RKO (cell line): ENCODE results near the gene CDH1.
"Not testable (repeated sequence)": the region's sequence is repeated elsewhere in the genome, so short reads cannot be mapped to it uniquely, and the experiment has no call there.

Source experiments
- DNase-seq: peaks from one replicate; pipeline ENCODE4 v3.0.0-alpha.2; 2016; ENCODE audit warnings: low spot score

Gene CDH1

DNA sequence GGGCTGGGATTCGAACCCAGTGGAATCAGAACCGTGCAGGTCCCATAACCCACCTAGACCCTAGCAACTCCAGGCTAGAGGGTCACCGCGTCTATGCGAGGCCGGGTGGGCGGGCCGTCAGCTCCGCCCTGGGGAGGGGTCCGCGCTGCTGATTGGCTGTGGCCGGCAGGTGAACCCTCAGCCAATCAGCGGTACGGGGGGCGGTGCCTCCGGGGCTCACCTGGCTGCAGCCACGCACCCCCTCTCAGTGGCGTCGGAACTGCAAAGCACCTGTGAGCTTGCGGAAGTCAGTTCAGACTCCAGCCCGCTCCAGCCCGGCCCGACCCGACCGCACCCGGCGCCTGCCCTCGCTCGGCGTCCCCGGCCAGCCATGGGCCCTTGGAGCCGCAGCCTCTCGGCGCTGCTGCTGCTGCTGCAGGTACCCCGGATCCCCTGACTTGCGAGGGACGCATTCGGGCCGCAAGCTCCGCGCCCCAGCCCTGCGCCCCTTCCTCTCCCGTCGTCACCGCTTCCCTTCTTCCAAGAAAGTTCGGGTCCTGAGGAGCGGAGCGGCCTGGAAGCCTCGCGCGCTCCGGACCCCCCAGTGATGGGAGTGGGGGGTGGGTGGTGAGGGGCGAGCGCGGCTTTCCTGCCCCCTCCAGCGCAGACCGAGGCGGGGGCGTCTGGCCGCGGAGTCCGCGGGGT, at the start of gene CDH1:
Gene CDH1 (plus strand): TSS at position 247 of the 684 bp plus-strand sequence. CDS start 124 bp downstream, at position 371.
- DNase-seq = no peak

- no peak for DNase-seq
These were observed 47.2 kb upstream of the CDH1 start for GRCh38 chr16:68689921-68690320.

- no peak for DNase-seq
These were observed 41.5 kb upstream of the CDH1 start for GRCh38 chr16:68695575-68695974.

DNA sequence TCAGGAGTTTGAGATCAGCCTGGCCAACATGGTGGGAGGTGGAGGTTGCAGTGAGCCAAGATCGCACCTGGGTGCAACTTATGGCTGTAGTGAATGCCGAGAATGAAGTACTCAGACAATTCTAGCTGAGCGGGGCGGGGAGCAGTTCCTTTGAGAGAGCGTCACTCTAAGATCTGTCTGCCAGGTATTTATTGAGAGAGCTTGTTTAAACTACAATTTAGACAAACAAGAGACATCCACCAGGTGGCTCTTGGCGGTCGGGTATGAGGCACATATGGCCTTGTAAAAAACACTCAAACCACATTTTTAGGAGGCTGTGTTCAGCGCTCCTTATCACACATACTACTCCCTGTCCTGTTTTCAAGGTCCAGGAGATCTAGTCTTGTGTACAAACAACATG, 40.6 kb upstream of the CDH1 start:
- DNase-seq = no peak

DNA sequence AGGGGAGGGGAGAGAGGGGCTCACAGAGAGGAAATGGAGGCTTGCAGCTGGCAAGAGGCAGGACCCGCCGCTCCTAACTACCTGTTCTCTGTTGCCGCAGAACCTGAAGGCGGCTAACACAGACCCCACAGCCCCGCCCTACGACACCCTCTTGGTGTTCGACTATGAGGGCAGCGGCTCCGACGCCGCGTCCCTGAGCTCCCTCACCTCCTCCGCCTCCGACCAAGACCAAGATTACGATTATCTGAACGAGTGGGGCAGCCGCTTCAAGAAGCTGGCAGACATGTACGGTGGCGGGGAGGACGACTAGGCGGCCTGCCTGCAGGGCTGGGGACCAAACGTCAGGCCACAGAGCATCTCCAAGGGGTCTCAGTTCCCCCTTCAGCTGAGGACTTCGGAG, 39.0 kb upstream of the CDH1 start:
- DNase-seq = no peak

DNA sequence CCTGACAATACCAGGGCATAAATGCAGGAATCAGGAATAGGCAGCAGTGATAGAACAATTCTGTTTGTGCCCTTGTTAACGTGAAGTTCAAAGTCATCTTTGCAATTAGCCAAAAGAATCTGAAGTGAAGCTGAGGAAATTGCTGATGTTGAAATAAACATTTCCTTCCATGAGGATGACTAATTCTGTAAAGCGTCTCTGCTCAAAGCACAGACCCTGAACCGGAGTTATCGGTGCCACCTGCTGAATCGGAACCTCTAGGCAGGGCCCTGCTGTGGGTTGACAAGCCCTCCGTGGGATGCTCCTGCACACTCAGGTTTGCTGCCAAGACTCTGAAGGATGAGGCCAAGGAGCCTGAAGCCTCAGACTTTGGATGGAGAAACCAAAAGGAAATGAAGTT, 37.0 kb upstream of the CDH1 start:
- DNase-seq = no peak

DNA sequence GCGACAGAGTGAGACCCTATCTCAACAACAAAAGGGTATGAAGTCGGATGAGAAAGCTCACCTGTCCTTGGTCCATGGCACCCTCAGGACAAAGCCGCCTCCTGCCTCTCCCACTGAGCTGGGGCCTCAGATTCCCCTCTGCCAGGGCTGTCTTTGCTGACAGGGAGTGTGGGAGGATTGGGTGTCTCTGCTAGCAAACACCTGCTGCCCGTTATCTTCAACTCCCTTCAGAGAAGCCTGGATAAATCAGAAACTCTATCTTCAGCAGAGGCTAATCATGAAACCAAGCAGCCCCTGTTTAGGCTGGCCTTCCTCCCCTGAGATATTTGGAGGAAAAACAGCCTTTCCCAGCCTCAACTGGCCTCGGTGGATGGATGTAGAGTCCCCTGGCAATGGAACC, 36.3 kb upstream of the CDH1 start:
- no peak for DNase-seq

GRCh38 chr16:68704232-68704867, 32.7 kb upstream of the CDH1 start:
- DNase-seq = peak; percentile 61

GRCh38 chr16:68707340-68708152, 29.5 kb upstream of the CDH1 start:
- DNase-seq = no peak

DNA sequence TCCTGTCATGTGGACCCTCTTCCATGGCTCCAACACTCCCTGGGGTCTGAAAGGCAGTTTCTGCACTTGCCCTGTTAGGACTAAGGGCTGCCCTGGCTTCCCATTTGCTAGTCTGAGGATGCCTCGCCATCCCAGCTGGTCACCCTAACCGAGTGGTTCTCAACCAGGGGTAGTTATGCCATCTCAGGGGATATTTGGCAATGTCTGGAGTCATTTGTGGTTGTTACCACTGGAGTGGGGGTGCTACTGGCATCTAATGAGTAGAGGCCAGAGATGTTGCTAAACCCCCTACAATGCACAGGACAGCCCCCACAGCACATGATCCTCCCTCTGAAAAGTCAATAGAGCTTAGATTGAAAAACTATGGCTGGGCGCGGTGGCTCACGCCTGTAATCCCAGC, 26.9 kb upstream of the CDH1 start:
- no peak for DNase-seq

DNA sequence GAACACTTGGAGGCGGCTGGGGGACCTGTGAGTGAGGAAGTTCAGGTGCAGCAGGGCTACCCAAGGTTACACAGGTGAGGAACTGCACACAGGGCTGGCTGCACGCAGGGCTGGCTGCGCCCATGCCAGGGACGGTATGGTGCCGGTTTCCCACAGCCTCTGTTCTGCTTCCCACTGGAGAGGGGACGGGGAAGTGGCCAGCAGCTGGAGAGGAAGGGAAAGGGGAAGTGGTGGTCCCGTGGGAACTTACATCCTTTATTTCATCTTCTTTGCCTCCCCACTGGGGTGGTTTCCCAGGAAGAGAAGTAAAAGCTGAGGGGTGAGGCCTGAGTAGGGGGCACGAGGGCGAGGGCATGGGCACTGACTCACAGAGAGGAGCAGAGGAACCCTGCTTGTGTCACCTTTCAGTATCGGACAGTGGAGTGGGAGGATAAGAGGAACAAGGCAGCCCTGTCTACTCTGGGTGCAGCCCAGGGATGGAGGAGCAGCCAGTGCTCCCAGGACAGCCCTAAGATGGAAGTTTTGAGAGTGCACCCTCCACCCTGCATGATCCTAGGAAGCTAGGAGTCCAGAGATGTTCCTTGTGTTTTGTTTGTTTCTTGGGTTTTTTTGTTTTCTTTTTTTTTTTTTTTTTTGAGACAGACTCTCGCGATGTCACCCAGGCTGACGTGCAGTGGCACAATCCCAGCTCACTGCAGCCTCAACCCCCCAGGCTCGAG, 25.5 kb upstream of the CDH1 start:
- no peak for DNase-seq

- DNase-seq = no peak
These were observed 23.7 kb upstream of the CDH1 start for GRCh38 chr16:68713361-68713760.

- DNase-seq = no peak
These were observed 21.6 kb upstream of the CDH1 start for GRCh38 chr16:68715471-68715870.

- not testable (repeated sequence) for DNase-seq
These were observed 20.6 kb upstream of the CDH1 start for GRCh38 chr16:68716516-68716915.

DNA sequence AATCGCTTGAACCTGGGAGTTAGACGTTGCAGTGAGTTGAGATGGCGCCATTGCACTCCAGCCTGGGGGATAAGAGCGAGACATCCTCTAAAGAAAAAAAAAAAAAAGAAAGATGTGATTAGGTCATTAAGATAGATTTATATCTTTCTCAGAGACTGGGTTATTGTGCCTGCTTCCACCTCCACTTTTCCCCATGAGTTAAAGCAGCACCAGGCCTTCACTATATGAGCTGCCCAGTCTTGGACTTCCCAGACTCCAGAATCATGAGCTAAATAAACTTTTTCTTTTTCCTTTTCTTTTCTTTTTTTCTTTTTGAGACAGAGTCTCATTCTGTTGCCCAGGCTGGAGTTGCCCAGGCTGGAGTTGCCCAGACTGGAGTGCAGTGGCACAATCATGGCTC, 19.4 kb upstream of the CDH1 start:
- no peak for DNase-seq

DNA sequence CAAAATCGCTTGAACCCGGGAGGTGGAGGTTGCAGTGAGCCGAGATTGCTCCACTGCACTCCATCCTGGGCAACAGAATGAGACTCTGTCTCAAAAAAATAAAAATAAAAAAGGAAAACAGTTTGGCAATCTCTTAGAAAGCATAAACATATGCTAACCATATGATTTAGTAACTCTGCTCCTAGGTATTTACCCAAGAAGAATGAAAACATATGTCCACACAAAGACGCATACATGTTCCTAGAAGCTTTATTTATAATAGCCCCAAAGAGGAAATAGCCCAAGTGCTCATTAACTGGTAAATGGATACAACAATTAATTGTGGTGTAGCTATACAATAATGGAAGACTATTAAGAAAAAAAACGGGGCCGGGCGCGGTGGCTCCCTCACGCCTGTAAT, 18.5 kb upstream of the CDH1 start:
- no peak for DNase-seq

- DNase-seq = no peak
These were observed 17.1 kb upstream of the CDH1 start for GRCh38 chr16:68719993-68720489.

GRCh38 chr16:68722119-68723024, 14.7 kb upstream of the CDH1 start:
- DNase-seq = no peak

GRCh38 chr16:68724797-68725196, 12.3 kb upstream of the CDH1 start:
- DNase-seq = no peak

- no peak for DNase-seq
These were observed 8.6 kb upstream of the CDH1 start for GRCh38 chr16:68728523-68728922.

DNA sequence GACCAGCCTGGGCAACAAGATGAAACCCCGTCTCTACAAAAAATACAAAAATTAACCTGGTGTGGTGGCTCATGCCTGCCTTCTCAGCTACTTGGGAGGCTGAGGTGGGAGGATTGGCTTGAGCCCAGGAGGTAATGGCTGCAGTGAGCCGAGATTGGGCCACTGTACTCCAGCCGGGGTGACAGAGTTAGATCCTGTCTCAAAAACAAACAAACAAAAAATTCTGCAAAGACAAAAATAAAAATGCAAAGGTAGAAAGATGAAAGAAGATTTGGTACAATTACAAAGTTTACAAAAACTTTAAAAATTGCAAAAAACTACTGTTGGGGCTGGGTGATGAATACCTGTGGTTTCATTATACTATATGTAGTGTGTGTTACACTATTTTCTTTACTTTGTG, 5.5 kb upstream of the CDH1 start:
- DNase-seq = no peak
